ENCODE results near the gene C13orf46.

DNA sequence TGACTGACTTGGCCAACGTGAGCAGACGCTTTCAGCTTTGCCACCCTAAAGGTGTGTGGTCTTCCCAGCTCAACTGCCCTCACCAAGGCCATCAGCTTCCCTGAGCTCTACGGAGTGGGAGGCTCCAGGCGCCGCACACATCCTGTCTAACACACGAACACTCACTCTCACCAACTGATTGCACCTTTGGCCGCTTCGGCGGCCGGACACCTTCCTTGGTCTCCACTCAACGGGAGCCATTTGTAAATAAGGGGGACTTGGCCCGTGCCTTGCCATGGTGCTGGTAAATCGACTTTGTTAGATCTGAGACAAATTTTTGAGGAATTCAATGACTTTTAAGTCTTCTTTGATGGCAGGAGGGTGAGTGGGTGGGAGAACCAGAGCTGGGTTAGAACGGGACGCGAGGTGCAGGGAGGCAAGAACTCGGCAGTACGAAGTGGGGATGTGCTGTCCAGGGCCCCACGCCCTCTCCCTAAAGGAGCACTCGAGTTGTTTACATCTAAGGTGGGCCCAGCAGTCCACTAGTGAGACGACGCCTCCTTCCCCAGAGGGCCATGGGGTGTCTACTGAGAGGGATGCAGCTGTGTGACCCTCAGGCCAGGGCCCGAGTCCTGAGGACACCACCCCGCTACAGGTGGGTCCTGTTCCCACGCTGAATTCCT, 4.4 kb downstream of the C13orf46 start:
- TF ChIP-seq POLR2A (IDR thresholded peaks at IDR 0.05; ENCODE audit: low read depth, low read length) = no peak
- TF ChIP-seq PAX5 (IDR thresholded peaks at IDR 0.05; ENCODE audit: insufficient read depth, low read length, severe bottlenecking) = no peak
- no peak for TF ChIP-seq SPI1 (IDR thresholded peaks at IDR 0.05; ENCODE audit: low read depth, low read length)
- no peak for TF ChIP-seq TAF1 (IDR thresholded peaks at IDR 0.05; ENCODE audit: low read depth, low read length)
- no peak for TF ChIP-seq POLR2AphosphoS5 (IDR thresholded peaks at IDR 0.05; ENCODE audit: low read depth, low read length)
- TF ChIP-seq POU2F2 (IDR thresholded peaks at IDR 0.05; ENCODE audit: low read depth, low read length) = no peak

All from GM12891 (cell line).